GM18511 (cell line): ENCODE measurements around the gene ZNF746.

Experiments
- ATAC-seq: cut with Tn5 transposase; IDR thresholded peaks from one replicate; pipeline ENCODE4 v1.9.1; 2021; ENCODE audit warnings: mild to moderate bottlenecking, moderate library complexity; ENCODE audit not compliant: unreplicated experiment

Gene ZNF746

GRCh38 chr7:149430192-149430591, 67.4 kb downstream of the ZNF746 start:
- no peak for ATAC-seq

DNA sequence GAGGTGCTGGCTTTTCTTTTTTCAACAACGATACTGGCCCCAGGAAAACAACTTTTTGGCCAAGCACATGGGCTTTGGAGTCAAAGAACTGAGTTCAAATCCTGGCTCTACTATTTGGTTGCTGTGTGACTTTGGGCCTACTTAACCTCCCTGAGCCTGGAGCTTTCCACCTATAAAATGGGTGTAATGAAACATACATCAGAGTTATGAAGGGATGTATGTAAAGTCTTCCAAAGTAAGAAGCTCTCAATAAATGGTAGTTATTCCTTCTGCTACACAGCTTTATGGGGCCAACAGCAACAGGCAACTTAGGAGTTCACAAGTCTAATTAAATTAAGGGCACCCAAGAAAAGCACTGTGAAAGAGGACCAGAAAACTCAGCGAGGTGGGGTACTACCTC, 69.7 kb downstream of the ZNF746 start:
- no peak for ATAC-seq

DNA sequence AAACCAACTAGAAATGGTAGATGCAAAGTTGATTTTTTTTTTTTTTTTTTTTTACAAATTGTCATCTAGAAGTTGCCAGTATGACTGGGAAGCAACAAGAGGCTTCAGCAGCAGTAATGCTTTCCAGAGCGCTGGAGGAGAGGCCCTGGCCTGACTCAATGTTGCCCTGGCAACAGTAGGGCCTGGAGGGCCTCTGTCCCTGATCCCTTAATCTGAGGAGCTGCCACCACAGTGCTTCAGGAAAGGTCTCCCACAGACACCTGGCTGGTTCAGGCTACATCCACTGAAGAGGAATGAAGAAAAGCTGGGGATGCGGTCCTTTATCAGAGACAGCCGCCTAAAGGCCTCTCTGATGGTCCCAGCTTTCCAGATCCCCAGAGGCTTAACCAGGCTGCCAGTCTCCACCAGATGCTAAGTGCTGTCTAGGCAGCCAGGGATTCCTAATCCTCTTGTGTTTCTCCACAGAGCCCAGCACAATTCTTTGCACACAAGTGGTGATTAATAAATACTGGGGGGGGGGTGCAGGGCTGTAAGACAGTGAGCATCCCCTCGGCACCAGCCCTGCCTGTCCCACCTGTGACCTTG, 70.4 kb downstream of the ZNF746 start:
- no peak for ATAC-seq

GRCh38 chr7:149423449-149424110, 74.0 kb downstream of the ZNF746 start:
- no peak for ATAC-seq

DNA sequence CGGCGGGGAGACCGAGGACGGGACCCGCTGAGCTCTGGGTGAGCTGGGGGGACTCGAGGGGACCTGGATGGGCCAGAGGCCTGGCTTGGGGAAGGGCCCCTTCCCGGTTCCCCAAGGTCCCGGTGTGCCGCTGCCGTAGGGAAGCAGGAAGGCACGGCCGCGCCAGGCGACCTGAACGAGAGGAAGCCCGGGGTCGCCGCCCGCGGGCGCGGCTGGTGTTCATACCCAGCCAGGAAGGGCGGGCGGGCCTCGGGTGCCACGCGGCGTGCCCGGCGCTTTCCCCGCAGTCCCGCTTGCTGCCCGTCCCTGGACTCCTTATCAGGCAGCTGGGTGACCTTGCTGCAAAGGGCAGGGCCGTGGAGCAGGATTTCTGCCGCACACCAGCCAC, 74.7 kb downstream of the ZNF746 start:
- peak; percentile 23 for ATAC-seq
